ENCODE results near the gene AGXT. TPM values are rescaled to one million over a fixed set of nuclear protein-coding genes. Genes with fewer than 3 reads are reported as not detected.

AGXT gene
- total RNA-seq, 2 donors from 2014 or later = 1.9 to 6.1 TPM

- intact Hi-C loops (cut with DNase I) = no loop called here
- no peak overlapping the region for H3K4me3 ChIP-seq
- peak; percentile 13 for DNase-seq
- H3K9ac ChIP-seq (ENCODE audit: low read depth in 2 of 2, low read length in 2 of 2) = no peak overlapping the region
- H3K27ac ChIP-seq = no peak overlapping the region
- H3K36me3 ChIP-seq = no peaks in the 10 kb centered on the region
- H3K27me3 ChIP-seq = no peaks in the 10 kb centered on the region
- no peaks in the 10 kb centered on the region for H3K9me3 ChIP-seq
- no peaks in the 10 kb centered on the region for H3K4me1 ChIP-seq
- no peak for TF ChIP-seq CTCF (IDR thresholded peaks at IDR 0.05)
Observed at GRCh38 chr2:240928476-240929363, 60.1 kb downstream of the AGXT start.

- Histone ChIP-seq H3K27me3 (no peaks in the 10 kb centered on the region), H3K27ac (no peak overlapping the region), H3K36me3 (no peaks in the 10 kb centered on the region), H3K4me3 (no peak overlapping the region), H3K9me3 (no peaks in the 10 kb centered on the region), H3K9ac (ENCODE audit: low read depth in 2 of 2, low read length in 2 of 2) (no peak overlapping the region), H3K4me1 (no peaks in the 10 kb centered on the region)
- TF ChIP-seq CTCF (IDR thresholded peaks at IDR 0.05) = no peak
- DNase-seq = peak; percentile 13
- intact Hi-C loops (cut with DNase I) = no loop called here
Observed at GRCh38 chr2:240929364-240930095, 60.9 kb downstream of the AGXT start.

Other genes with a start within 250 kb of the AGXT start
- gene GPR35, start 243.3 kb upstream of the AGXT start, total RNA-seq = 10 to 100 TPM; 64.4 to 92.2 TPM
- 1 to 10 TPM; 7.9 to 9.6 TPM for gene AQP12B, start 185.9 kb upstream of the AGXT start, total RNA-seq
- 10 to 100 TPM in 1 of 2 donors, 1 to 10 TPM in 1; 9.0 to 20.5 TPM for gene AQP12A, start 177.0 kb upstream of the AGXT start, total RNA-seq
- gene KIF1A, start 48.6 kb upstream of the AGXT start, total RNA-seq = 1 to 10 TPM; 1.9 to 4.3 TPM
- 10 to 100 TPM in 1 of 2 donors, 1 to 10 TPM in 1; 6.1 to 22.2 TPM for gene MAB21L4, start 27.3 kb downstream of the AGXT start, total RNA-seq
- under 1 TPM in 1 of 2 donors, not detected in 1; 0.05 TPM for gene CROCC2, start 37.5 kb downstream of the AGXT start, total RNA-seq
- 1 to 10 TPM; 4.6 TPM for gene SNED1, start 129.8 kb downstream of the AGXT start, total RNA-seq
- gene MTERF4, start 233.5 kb downstream of the AGXT start, total RNA-seq = 10 to 100 TPM; 20.2 to 25.5 TPM

All from colonic mucosa (tissue), 4 donors.